BJ (cell line): ENCODE results near the gene AADACL4. TPM values are rescaled to one million over a fixed set of nuclear protein-coding genes. Genes with fewer than 3 reads are reported as not detected.

Experiments
- CTCF ChIA-PET: fragments of 350-600 bp; formaldehyde crosslinking; extraction: SDS; loops from one replicate; lab custom pipeline; 2021; ENCODE audit warnings: antibody characterized with exemption, inconsistent platforms; lab: Yijun Ruan, JAX
- POLR2A ChIA-PET: fragments of 300-600 bp; sonication (Branson Sonifier 250); formaldehyde crosslinking; extraction: SDS; loops from one replicate; lab custom pipeline; 2021; ENCODE audit warnings: antibody characterized with exemption; lab: Charles Lee
- DNase-seq: peaks from one replicate; pipeline ENCODE4 v3.0.0-alpha.2; 2011; ENCODE audit warnings: low read depth
- H3K27me3 ChIP-seq: 2 replicates; pipeline ENCODE4 v1.6.0; 2011; ENCODE audit warnings: low read length; ENCODE audit not compliant: control insufficient read depth, insufficient read depth
- H3K36me3 ChIP-seq: 2 replicates; pipeline ENCODE4 v1.5.1; 2011; ENCODE audit warnings: low read length; ENCODE audit not compliant: control insufficient read depth, insufficient read depth
- H3K4me3 ChIP-seq: 2 replicates; pipeline ENCODE4 v1.5.1; 2011; ENCODE audit warnings: low read depth, mild to moderate bottlenecking, control low read depth, low read length
- CTCF ChIP-seq: IDR thresholded peaks from 2 replicates; pipeline ENCODE4 v1.5.1; 2011; ENCODE audit warnings: low read depth, mild to moderate bottlenecking, control low read depth, inconsistent platforms, low read length, moderate library complexity; ENCODE audit not compliant: insufficient read depth
- polyA plus RNA-seq: library from polyadenylated mRNA; depleted of rRNA; stranded (reverse); fragments of >200 nt; gene quantifications from 2 replicates; pipeline ENCODE4 v1.2.3, GENCODE V29; 2011

Gene AADACL4
- polyA plus RNA-seq, 1 experiment = 0.20 TPM

GRCh38 chr1:12600335-12600734 lies 43.5 kb upstream of the AADACL4 start:
- no peak overlapping the region for H3K4me3 ChIP-seq
- POLR2A ChIA-PET = no interaction called here
- CTCF ChIA-PET = no interaction called here
- no peaks in the 10 kb centered on the region for H3K27me3 ChIP-seq
- peaks cover 23% of the 10 kb centered on the region for H3K36me3 ChIP-seq
- DNase-seq = no peak
- no peak for TF ChIP-seq CTCF

GRCh38 chr1:12600880-12601633 lies 42.8 kb upstream of the AADACL4 start:
- H3K4me3 ChIP-seq = no peak overlapping the region
- CTCF ChIA-PET = interaction anchor here (0.7 to 0.9 kb wide), 2 partner anchors 14 to 120 kb away, joined by 3 read pairs; no protein-coding TSS in a partner anchor
- H3K27me3 ChIP-seq = no peaks in the 10 kb centered on the region
- POLR2A ChIA-PET = no interaction called here
- TF ChIP-seq CTCF = peak; percentile 40
- peaks cover 23% of the 10 kb centered on the region for H3K36me3 ChIP-seq
- DNase-seq = no peak

GRCh38 chr1:12601700-12602658 lies 41.9 kb upstream of the AADACL4 start:
- TF ChIP-seq CTCF = no peak
- DNase-seq = no peak
- Histone ChIP-seq H3K27me3 (no peaks in the 10 kb centered on the region), H3K36me3 (peaks cover 23% of the 10 kb centered on the region), H3K4me3 (no peak overlapping the region)
- CTCF ChIA-PET = interaction anchor here (0.6 to 0.9 kb wide), 2 partner anchors 13 to 1576 kb away, joined by 3 read pairs; no protein-coding TSS in a partner anchor
- POLR2A ChIA-PET = no interaction called here

- no peak overlapping the region for H3K4me3 ChIP-seq
- POLR2A ChIA-PET = no interaction called here
Measured at GRCh38 chr1:12602659-12603024, 41.2 kb upstream of the AADACL4 start.

More at GRCh38 chr1:12602659-12603024, 41.2 kb upstream of the AADACL4 start:
- Histone ChIP-seq H3K36me3 (peaks cover 23% of the 10 kb centered on the region), H3K27me3 (no peaks in the 10 kb centered on the region)
- CTCF ChIA-PET = interaction anchor here (0.6 kb wide), 1 partner anchor 1575 kb away, joined by 3 read pairs; no protein-coding TSS in a partner anchor
- no peak for DNase-seq
- no peak for TF ChIP-seq CTCF
